Stomach (tissue), 9 donors: ENCODE data around the gene AAR2. TPM values are rescaled to one million over a fixed set of nuclear protein-coding genes. Genes with fewer than 3 reads are reported as not detected.

Source experiments
- DNase-seq, 2 donors: peaks; one replicate each; pipeline versions ENCODE4 v3.0.0 to v3.0.0-alpha.2; 2013 to 2019
- H3K27ac ChIP-seq, 5 donors: fragments of 200-600 bp in 4 of 5; sonication (generic) in 4 of 5; one replicate each; pipeline ENCODE4 v1.5.1; 2013 to 2019; ENCODE audit warnings: mild to moderate bottlenecking in 1 of 5, moderate library complexity in 1 of 5
- H3K27me3 ChIP-seq, 3 donors: fragments of 200-600 bp; sonication (generic); one replicate each; pipeline ENCODE4 v1.5.1; 2017 to 2019; ENCODE audit warnings: mixed run types in 1 of 3
- H3K36me3 ChIP-seq, 4 donors: fragments of 200-600 bp; sonication (generic); 1 replicate in 3 of 4; 2 replicates in 1 of 4; pipeline ENCODE4 v1.5.1; 2016 to 2019
- H3K4me1 ChIP-seq, 4 donors: fragments of 200-600 bp; sonication (generic); one replicate each; pipeline ENCODE4 v1.5.1; 2016 to 2019
- H3K4me3 ChIP-seq, 4 donors: fragments of 200-600 bp; sonication (generic) in 3 of 4; one replicate each; pipeline ENCODE4 v1.5.1; 2016 to 2019; ENCODE audit warnings: mild to moderate bottlenecking in 1 of 4
- H3K9me3 ChIP-seq, 4 donors: fragments of 200-600 bp; sonication (generic); one replicate each; pipeline ENCODE4 v1.5.1; 2016 to 2019
- CTCF ChIP-seq, 7 experiments: fragments of 450-650 bp in 4 of 7; fragments of 200-600 bp in 3 of 7; sonication (generic) in 3 of 7; IDR thresholded peaks; one replicate each; pipeline ENCODE4 v1.5.1; 2016 to 2019; ENCODE audit warnings: antibody characterized with exemption in 7 of 7, control low read depth in 2 of 7, mild to moderate bottlenecking in 1 of 7
- EP300 ChIP-seq: sonication (generic); formaldehyde crosslinking; IDR thresholded peaks from one replicate; pipeline ENCODE4 v1.6.1; 2017; ENCODE audit warnings: antibody characterized with exemption
- POLR2A ChIP-seq, 4 donors: fragments of 450-650 bp; IDR thresholded peaks; one replicate each; pipeline ENCODE4 v1.6.1; 2016; ENCODE audit warnings: antibody characterized with exemption in 4 of 4, control low read depth in 2 of 4, mild to moderate bottlenecking in 1 of 4, moderate library complexity in 1 of 4
- POLR2AphosphoS5 ChIP-seq, 3 donors: sonication (generic); formaldehyde crosslinking; IDR thresholded peaks; one replicate each; pipeline ENCODE4 v1.6.1; 2016; ENCODE audit warnings: antibody characterized with exemption in 3 of 3
- WGBS, 5 donors: extraction: QIAGEN DNeasy Blood & Tissue Kit in 3 of 5; methylation state at CpG; one replicate each; pipeline versions ENCODE4 v1.1.5 to v1.1.7; 2013 to 2018; 5-methylcytosine and 5-hydroxymethylcytosine counted together
- intact Hi-C: fragments of 100-400 bp; cut with DNase I; formaldehyde crosslinking; loops from one replicate; pipeline ENCODE4 v1.15.1; 2023; ENCODE audit warnings: low total_unique reads
- polyA plus RNA-seq, 3 donors: library from polyadenylated mRNA; stranded (reverse); fragments of 200-250 nt; gene quantifications; one replicate each; pipeline ENCODE4 v1.2.3, GENCODE V29; 2013
- total RNA-seq, 5 donors: library from RNA; depleted of rRNA; stranded (reverse); fragments of >200 nt; gene quantifications; one replicate each; pipeline versions ENCODE4 v1.1.0 to v1.2.3, GENCODE V29; 2014 to 2016
- donor health status: healthy with polysubstance abuse.
- donor health status: Bipolar disorder and iron deficiency.
- donor health status: healthy.

The AAR2 gene
- total and polyA plus RNA-seq, 8 donors, result 4.7 to 75.6 (median 19.7) TPM

GRCh38 chr20:36255445-36255844 lies 19.2 kb downstream of the AAR2 start:
- Histone ChIP-seq H3K27me3 (no peaks in the 10 kb centered on the region), H3K9me3 (no peaks in the 10 kb centered on the region), H3K27ac (no peak overlapping the region), H3K36me3 (peaks cover 24 to 74% (median 65%) of the 10 kb centered on the region in 4 donors), H3K4me3 (no peak overlapping the region), H3K4me1 (no peaks in the 10 kb centered on the region)
- WGBS, 5 donors, result 96 to 98% (median 96%) methylated on average over 10 to 12 of the region's 12 CpGs
- no peak for DNase-seq
- TF ChIP-seq EP300 (no peak), CTCF (IDR thresholded peaks at IDR 0.05) (no peak), POLR2AphosphoS5 (IDR thresholded peaks at IDR 0.05) (no peak)
- intact Hi-C loops, result no loop called here

GRCh38 chr20:36259177-36260061 lies 23.1 kb downstream of the AAR2 start:
- H3K36me3 ChIP-seq, result peaks cover 13 to 35% (median 29%) of the 10 kb centered on the region in 4 donors
- no peaks in the 10 kb centered on the region for H3K4me1 ChIP-seq
- no peak for DNase-seq
- intact Hi-C loops, result no loop called here
- H3K27me3 ChIP-seq, result no peaks in the 10 kb centered on the region
- H3K9me3 ChIP-seq, result no peaks in the 10 kb centered on the region
- H3K4me3 ChIP-seq, result no peak overlapping the region
- 50 to 60% (median 55%) methylated on average over 14 to 16 of the region's 16 CpGs for WGBS, 5 donors
- H3K27ac ChIP-seq, result no peak overlapping the region
- TF ChIP-seq EP300, result no peak
- TF ChIP-seq CTCF (IDR thresholded peaks at IDR 0.05), result no peak
- no peak for TF ChIP-seq POLR2A (IDR thresholded peaks at IDR 0.05)
- TF ChIP-seq POLR2AphosphoS5 (IDR thresholded peaks at IDR 0.05), result no peak

GRCh38 chr20:36260316-36260715 lies 24.0 kb downstream of the AAR2 start:
- Histone ChIP-seq H3K27ac (no peak overlapping the region), H3K4me3 (no peak overlapping the region), H3K27me3 (no peaks in the 10 kb centered on the region), H3K9me3 (no peaks in the 10 kb centered on the region), H3K4me1 (no peaks in the 10 kb centered on the region), H3K36me3 (peaks cover 10 to 26% (median 22%) of the 10 kb centered on the region in 4 donors)
- intact Hi-C loops, result no loop called here
- DNase-seq, result no peak
- TF ChIP-seq EP300 (no peak), POLR2A (IDR thresholded peaks at IDR 0.05) (no peak)
- WGBS, 5 donors, result 58 to 69% (median 64%) methylated on average over 7 of the region's 7 CpGs

- TF ChIP-seq CTCF (IDR thresholded peaks at IDR 0.05), result no peak
- no peak for TF ChIP-seq POLR2AphosphoS5 (IDR thresholded peaks at IDR 0.05)
- TF ChIP-seq EP300, result no peak
- TF ChIP-seq POLR2A (IDR thresholded peaks at IDR 0.05), result no peak
- WGBS, 5 donors, result 77 to 84% (median 82%) methylated on average over 10 to 12 of the region's 12 CpGs
- Histone ChIP-seq H3K27me3 (no peaks in the 10 kb centered on the region), H3K36me3 (peaks cover 0 to 13% (median 10%) of the 10 kb centered on the region in 4 donors), H3K9me3 (no peaks in the 10 kb centered on the region), H3K27ac (no peak overlapping the region), H3K4me1 (no peaks in the 10 kb centered on the region), H3K4me3 (no peak overlapping the region)
- intact Hi-C loops, result no loop called here
- DNase-seq, result no peak
Measured at GRCh38 chr20:36261389-36262105, 25.3 kb downstream of the AAR2 start.
